ENCODE measurements around the gene SYNGR4.

SYNGR4 gene

DNA sequence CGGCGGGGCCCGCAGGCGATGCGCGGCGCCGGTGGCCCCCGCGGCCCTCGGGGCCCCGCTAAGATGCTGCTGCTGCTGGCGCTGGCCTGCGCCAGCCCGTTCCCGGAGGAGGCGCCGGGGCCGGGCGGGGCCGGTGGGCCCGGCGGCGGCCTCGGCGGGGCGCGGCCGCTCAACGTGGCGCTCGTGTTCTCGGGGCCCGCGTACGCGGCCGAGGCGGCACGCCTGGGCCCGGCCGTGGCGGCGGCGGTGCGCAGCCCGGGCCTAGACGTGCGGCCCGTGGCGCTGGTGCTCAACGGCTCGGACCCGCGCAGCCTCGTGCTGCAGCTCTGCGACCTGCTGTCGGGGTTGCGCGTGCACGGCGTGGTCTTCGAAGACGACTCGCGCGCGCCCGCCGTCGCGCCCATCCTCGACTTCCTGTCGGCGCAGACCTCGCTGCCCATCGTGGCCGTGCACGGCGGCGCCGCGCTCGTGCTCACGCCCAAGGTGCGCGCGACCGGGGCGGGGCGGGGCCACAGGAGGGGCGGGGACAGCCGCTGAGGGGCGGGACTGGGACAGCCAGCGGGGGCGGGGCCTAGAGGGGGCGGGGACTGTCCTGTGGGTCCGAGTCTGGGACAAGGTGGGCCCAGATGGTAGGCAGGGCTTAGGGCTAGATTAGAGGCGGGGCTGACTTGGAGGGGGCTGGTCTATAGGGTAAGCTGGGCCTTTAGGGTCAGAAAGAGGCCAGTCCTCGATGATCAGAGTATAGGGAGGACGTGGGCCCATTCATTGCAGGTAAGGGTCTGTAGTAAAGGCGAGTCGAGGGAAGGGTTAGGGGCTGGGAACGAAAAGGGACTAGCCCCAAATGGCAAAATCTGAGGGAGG is 34.4 kb downstream of the SYNGR4 start:
- DNase-seq, result peak; percentile 83

DNA sequence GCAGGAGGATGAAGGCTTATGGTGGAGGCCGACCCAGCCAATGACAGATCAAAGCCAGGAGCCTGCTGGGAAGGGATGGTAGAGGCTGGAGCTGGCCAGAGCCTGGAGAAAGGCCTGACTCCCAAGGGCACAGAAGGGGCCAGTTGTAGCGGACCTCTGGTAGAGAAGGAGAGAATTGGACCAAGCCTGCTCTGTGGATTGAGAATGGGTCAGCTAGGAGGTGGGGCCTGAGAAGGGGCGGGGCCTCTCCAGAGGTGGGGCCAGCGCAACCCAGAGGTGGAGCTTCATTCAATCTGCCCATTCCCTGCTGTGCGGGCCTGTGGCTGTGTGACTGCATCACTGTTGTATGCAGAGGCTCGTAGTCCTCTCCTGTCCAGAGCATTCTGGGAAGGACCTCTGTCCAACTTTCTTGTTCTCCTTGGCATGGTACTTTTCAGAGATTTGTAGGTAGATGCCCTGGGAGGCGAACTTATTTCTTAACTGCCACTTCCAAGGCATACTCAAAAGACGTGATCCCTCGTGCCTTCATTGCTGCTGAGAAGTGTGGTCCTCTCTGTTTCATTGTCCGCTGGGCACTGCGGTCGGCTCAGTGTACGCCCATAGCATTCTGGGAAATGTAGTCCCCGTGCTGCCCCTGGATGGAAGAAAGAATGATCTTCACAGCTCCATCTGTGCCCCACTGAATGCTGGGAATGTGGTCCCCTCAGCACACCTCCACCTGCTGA is 36.0 kb downstream of the SYNGR4 start:
- DNase-seq, result peak; percentile 62

DNA sequence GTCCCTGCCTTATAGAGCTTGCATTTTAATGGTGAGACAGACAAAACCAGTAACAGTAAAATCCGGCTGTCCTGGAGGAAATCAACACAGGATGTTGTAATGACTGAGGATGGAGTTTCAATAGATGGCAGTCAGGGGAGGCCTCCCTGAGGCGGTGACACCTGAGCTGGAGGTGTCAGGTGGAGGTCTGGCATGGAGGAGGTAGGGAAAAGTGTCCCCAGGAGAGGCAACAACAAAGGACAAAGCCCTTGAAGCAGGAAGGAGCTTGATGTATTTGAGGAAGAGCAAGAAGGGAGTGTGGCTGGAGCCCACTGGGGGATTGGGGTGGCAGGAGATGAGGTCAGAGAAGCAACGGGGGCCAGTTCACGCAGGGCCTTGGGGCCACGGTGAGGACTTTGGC is 37.1 kb downstream of the SYNGR4 start:
- no peak for DNase-seq

DNA sequence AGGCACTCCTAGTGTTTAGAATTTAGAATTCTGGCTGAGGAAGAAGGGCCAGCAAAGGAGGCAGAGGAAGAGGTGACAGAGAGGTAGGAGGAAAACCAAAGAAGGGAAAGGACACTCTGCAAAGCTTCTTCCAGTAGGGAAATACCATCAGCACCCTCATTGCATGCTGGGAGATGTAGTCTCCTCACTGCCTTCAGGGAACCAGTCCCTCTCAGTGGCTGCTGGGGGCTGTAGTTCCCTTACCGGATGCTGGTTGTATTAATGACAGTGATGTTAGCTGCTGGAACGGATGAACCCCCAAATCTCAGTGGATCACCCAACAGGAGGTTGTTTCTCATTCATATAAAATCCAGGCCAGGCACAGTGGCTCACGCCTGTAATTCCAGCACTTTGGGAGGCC is 39.4 kb downstream of the SYNGR4 start:
- DNase-seq, result peak; percentile 14

DNA sequence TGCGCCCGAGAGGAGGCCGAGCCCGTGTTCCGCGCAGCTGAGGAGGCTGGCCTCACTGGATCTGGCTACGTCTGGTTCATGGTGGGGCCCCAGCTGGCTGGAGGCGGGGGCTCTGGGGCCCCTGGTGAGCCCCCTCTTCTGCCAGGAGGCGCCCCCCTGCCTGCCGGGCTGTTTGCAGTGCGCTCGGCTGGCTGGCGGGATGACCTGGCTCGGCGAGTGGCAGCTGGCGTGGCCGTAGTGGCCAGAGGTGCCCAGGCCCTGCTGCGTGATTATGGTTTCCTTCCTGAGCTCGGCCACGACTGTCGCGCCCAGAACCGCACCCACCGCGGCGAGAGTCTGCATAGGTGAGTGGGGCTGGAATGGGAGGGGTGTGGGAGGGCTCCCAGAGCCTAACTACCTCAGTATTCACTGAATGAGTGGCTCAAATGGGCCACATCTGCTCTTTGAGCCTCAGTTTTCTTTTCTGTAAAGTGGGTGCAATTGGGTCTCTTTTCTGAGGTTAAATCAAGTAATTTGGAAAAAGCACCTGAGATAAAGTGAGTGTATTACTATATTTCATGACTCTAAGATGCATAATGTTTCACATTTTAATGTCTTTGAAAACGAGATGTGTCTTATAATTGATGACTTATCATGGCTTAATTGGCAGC is 41.0 kb downstream of the SYNGR4 start:
- DNase-seq, result no peak

DNA sequence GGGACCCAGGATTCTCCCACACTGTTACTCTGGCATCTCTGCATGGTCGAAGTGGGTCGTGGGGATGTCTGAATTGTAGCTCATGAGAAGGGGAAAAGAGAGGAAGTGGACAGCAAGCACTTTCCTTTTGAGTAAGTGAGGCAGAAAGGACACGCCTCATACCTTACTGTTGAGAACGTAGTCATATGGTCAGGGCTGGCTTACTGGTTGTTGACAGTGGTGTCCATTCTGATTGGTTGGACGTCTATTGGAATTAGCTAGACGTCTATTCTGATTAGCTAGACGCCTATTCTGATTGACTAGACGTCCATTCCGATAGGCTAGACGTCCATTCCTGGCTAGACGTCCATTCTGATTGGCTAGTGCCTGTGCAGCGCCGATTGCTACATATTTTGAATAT is 41.7 kb downstream of the SYNGR4 start:
- no peak for DNase-seq

DNA sequence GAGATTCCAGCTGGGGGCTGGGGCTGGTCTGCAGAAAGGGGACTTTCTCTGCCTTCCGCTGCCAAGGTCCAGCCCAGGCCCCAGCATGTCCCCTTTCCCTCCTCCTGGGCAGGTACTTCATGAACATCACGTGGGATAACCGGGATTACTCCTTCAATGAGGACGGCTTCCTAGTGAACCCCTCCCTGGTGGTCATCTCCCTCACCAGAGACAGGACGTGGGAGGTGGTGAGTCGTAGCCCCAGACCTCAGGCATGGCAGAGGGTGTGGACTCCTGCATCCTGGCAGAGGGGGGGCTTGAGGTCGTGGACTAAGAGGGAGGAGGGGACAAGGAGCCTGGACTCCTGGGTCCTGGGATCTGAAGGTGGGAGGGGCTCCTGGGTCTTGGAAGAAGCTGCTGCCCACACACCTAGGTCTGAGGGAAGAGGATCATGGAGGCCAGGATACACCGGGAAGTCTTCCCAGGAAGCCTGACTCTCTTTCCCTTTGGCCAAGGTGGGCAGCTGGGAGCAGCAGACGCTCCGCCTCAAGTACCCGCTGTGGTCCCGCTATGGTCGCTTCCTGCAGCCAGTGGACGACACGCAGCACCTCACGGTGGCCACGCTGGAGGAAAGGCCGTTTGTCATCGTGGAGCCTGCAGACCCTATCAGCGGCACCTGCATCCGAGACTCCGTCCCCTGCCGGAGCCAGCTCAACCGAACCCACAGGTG is 49.9 kb downstream of the SYNGR4 start:
- no peak for DNase-seq

DNA sequence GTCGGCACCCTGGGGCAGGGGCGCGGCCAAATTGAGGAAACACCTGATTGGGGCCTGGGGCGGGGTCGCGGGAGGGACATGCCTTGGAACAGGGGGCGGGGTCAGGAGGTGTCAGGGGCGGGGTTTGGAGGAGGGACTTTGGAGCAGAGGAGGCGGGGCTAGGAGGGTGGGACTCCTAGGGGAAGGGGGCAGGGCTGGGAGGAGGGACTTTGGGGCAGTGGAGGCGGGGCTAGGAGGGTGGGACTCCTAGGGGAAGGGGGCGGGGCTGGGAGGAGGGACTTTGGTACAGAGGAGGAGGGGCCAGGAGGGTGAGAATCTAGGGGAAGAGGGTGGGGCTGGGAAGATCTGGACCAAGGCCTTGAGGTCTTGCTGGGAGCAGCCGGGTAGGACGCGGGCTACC is 51.2 kb downstream of the SYNGR4 start:
- DNase-seq, result peak; percentile 62

DNA sequence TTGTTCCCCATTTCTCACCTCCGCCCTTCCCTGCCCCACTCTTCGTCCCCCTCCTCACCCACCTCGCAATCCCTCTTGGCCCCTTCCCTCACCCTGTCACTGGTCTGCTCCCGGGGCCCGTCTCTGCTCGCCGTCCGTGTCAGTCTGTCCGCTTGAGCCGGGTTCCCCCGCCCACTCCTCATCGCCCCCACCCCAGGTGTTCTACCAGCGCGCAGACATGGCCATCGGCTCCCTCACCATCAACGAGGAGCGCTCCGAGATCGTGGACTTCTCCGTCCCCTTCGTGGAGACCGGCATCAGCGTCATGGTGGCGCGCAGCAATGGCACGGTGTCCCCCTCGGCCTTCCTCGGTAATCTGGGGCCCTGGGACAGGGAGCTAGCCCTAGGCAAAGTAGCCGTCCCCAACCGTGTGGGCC is 51.6 kb downstream of the SYNGR4 start:
- DNase-seq, result no peak

DNA sequence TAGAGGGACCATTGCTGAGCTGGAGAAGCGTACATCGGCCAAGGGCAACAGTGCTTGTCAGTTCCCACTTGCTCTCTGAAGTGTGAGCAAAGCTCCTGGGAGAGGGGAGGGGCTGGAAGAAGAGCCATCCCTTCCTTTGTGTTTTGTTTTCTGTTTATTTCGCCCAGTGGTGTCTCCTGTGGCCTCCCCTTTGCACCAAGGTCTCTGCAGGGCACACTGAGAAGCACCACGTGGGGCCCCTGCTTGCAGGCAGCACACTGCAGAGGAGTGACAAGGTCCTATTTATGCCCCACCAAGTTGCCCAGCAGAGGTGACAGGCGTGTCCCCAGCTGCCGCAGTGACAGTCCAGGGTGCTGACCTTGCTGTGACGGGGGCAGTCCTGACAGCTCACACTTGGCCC is 53.3 kb downstream of the SYNGR4 start:
- no peak for DNase-seq

DNA sequence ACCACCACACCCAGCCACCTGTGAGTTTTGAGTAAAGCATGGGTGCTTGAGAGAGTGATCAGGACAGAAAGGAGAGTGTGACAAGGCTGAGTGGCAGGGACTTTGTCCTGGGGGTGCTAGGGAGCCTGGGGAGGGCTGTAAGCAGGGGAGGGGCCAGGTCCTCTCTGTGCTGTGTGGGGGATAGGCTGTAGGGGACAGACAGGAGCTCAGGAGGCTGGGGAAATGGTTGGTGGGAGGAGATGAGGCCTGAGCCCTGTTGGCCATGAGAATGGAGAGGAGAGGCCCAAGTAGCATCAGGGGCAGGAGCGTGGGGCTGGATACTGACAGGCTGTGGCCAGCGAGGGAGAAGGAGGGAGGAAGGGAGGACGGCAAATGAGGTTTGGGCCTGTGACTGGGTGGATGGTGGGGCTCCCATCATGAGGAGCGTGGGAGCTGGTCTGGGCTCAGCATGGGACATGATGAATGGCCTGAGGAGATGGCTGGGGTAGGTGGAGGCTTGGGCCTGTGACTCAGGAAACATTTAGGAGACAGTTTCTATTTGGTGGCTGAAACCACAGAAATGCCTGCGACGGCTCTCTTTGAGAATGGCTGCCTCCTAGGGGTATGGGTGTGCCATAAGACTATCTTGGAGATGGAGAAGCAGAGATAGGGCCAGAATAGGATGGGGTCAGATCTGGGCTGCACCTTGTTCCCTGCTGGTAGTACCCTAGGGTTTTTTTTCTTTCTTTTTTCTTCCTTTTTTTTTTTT is 54.3 kb downstream of the SYNGR4 start:
- no peak for DNase-seq

DNA sequence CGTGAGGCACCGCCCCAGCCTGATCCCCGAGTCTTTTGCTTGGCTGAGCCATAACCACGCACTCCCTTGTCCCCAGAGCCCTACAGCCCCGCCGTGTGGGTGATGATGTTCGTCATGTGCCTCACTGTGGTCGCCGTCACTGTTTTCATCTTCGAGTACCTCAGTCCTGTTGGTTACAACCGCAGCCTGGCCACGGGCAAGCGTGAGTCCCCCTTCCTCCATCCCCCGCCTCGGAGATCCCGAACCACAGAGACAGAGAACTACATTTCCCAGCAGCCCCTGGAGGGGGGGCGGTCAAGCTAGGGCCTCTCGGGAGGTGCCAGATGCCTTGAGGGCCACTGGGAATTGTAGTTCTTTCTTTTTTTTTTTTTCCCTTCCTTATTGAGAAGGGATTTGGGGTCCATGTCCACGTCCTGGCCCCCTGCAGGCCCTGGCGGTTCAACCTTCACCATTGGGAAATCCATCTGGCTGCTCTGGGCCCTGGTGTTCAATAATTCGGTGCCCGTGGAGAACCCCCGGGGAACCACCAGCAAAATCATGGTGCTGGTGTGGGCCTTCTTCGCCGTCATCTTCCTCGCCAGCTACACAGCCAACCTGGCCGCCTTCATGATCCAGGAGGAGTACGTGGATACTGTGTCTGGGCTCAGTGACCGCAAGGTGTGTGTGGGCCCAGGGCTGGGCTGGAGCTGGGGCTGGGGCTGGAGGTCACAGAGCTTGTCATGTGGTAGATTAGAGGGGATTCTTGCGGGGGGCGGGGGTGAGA is 55.2 kb downstream of the SYNGR4 start:
- DNase-seq, result no peak

DNA sequence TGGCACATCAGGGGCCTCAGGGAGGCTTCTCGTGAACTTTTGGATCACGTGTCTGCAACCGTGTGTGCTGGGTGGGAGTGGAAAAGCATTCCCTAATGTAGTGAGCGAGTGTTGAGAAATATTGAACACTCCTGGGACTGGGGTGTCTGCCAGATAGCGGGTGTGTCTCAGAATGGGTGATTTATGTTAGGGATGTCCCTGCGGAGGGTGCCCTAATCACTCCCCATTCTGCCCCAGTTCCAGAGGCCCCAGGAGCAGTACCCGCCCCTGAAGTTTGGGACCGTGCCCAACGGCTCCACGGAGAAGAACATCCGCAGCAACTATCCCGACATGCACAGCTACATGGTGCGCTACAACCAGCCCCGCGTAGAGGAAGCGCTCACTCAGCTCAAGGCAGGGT is 57.4 kb downstream of the SYNGR4 start:
- no peak for DNase-seq

DNA sequence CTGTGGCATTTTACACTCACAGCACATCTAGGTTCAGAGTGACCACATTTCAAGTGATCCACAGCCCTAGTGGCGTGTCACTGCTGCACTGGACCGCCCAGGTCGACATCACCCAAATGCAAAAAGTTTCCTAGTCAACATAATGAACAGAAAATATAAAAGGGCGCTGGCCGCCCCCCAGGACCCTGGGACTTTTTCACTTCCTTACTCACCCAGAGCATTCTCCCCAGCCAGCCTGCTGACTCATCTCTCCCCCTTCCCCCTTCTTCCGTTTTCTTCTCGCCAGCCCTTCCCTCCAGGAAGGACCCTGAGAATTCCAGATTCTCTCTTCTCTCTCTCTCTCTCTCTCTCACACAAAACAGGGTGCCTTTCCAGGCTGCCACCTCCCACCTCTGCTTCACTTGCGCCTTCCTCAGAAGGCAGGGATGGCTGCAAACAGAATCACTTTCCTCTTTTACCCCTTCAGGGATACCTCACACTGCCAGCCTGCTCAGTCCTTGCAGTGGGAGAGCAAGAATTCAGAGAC is 60.6 kb downstream of the SYNGR4 start:
- DNase-seq, result no peak
